H9 (cell line): ENCODE measurements around the gene E2F1. TPM values are rescaled to one million over a fixed set of nuclear protein-coding genes. Genes with fewer than 3 reads are reported as not detected.

ENCODE experiments used
- DNase-seq: peaks from one replicate; pipeline ENCODE4 v3.0.0-alpha.2; 2017
- H2AFZ ChIP-seq: one replicate; pipeline ENCODE4 v1.6.1; 2013; ENCODE audit warnings: mild to moderate bottlenecking, low read length, control low read depth, moderate library complexity
- H2AK5ac ChIP-seq: 2 replicates; pipeline ENCODE4 v1.6.1; 2013; ENCODE audit warnings: low read length, control low read depth, mixed read lengths; ENCODE audit not compliant: insufficient read length
- H2BK120ac ChIP-seq: one replicate; pipeline ENCODE4 v1.6.1; 2013; ENCODE audit warnings: low read depth, mild to moderate bottlenecking, low read length, control low read depth, inconsistent platforms; ENCODE audit not compliant: poor library complexity, severe bottlenecking
- H2BK12ac ChIP-seq: 2 replicates; pipeline ENCODE4 v1.6.1; 2013; ENCODE audit warnings: low read length, control low read depth, mixed read lengths, low read depth; ENCODE audit not compliant: insufficient read length
- H2BK15ac ChIP-seq: 2 replicates; pipeline ENCODE4 v1.6.1; 2013; ENCODE audit warnings: low read depth, low read length, control low read depth
- H2BK20ac ChIP-seq: one replicate; pipeline ENCODE4 v1.6.1; 2013; ENCODE audit warnings: low read depth, mild to moderate bottlenecking, low read length, control low read depth, inconsistent platforms; ENCODE audit not compliant: poor library complexity, severe bottlenecking
- H2BK5ac ChIP-seq: 2 replicates; pipeline ENCODE4 v1.6.1; 2013; ENCODE audit warnings: low read length, control low read depth, mixed read lengths; ENCODE audit not compliant: insufficient read length
- H3K14ac ChIP-seq: 2 replicates; pipeline ENCODE4 v1.6.1; 2013; ENCODE audit warnings: low read length, control low read depth; ENCODE audit not compliant: insufficient read depth
- H3K18ac ChIP-seq: 2 replicates; pipeline ENCODE4 v1.6.1; 2013; ENCODE audit warnings: low read depth, mild to moderate bottlenecking, mixed read lengths, low read length, control low read depth; ENCODE audit not compliant: insufficient read length
- H3K23ac ChIP-seq: 2 replicates; pipeline ENCODE4 v1.6.1; 2013; ENCODE audit warnings: low read length, control low read depth, mixed read lengths, low read depth; ENCODE audit not compliant: insufficient read length
- H3K23me2 ChIP-seq: 2 replicates; pipeline ENCODE4 v1.6.1; 2013; ENCODE audit warnings: low read depth, mild to moderate bottlenecking, mixed read lengths, low read length, control low read depth; ENCODE audit not compliant: insufficient read length, poor library complexity, severe bottlenecking
- H3K27ac ChIP-seq: 2 replicates; pipeline ENCODE4 v1.5.1; 2013; ENCODE audit warnings: low read length, control low read depth, mixed read lengths, low read depth; ENCODE audit not compliant: insufficient read length
- H3K27me3 ChIP-seq: 2 replicates; pipeline ENCODE4 v1.6.1; 2013; ENCODE audit warnings: low read length, control low read depth, inconsistent platforms; ENCODE audit not compliant: insufficient read depth
- H3K4ac ChIP-seq: 2 replicates; pipeline ENCODE4 v1.6.1; 2013; ENCODE audit warnings: low read depth, mild to moderate bottlenecking, control low read depth, inconsistent platforms, low read length, moderate library complexity
- H3K4me1 ChIP-seq: 2 replicates; pipeline ENCODE4 v1.6.1; 2013; ENCODE audit warnings: low read length, control low read depth, inconsistent platforms; ENCODE audit not compliant: insufficient read depth
- H3K4me2 ChIP-seq: 2 replicates; pipeline ENCODE4 v1.6.1; 2013; ENCODE audit warnings: low read length, control low read depth, mixed read lengths; ENCODE audit not compliant: insufficient read length, insufficient read depth
- H3K56ac ChIP-seq: 2 replicates; pipeline ENCODE4 v1.6.1; 2013; ENCODE audit warnings: low read depth, mild to moderate bottlenecking, mixed read lengths, low read length, control low read depth; ENCODE audit not compliant: insufficient read length
- H3K79me1 ChIP-seq: 2 replicates; pipeline ENCODE4 v1.6.1; 2013; ENCODE audit warnings: low read depth, mild to moderate bottlenecking, moderate library complexity, low read length, control low read depth, inconsistent platforms; ENCODE audit not compliant: insufficient read depth, poor library complexity, severe bottlenecking
- H3K79me2 ChIP-seq: 2 replicates; pipeline ENCODE4 v1.6.1; 2013; ENCODE audit warnings: low read length, control low read depth, inconsistent platforms; ENCODE audit not compliant: insufficient read depth
- H3K9ac ChIP-seq: 2 replicates; pipeline ENCODE4 v1.6.1; 2013; ENCODE audit warnings: low read length, control low read depth, mixed read lengths; ENCODE audit not compliant: insufficient read length; ENCODE audit errors: extremely low read depth
- H3K9me3 ChIP-seq: one replicate; pipeline ENCODE4 v1.6.1; 2013; ENCODE audit warnings: low read depth, low read length, inconsistent platforms; ENCODE audit not compliant: control insufficient read depth
- H3T11ph ChIP-seq: one replicate; pipeline ENCODE4 v1.6.1; 2013; ENCODE audit warnings: mild to moderate bottlenecking, low read length, control low read depth, inconsistent platforms
- H4K20me1 ChIP-seq: one replicate; pipeline ENCODE4 v1.6.1; 2013; ENCODE audit not compliant: control insufficient read depth, insufficient read length, insufficient read depth
- H4K5ac ChIP-seq: 2 replicates; pipeline ENCODE4 v1.6.1; 2013; ENCODE audit warnings: low read depth, mild to moderate bottlenecking, mixed read lengths, low read length, control low read depth; ENCODE audit not compliant: insufficient read length
- H4K8ac ChIP-seq: replicated peaks from 2 replicates; pipeline ENCODE4 v1.6.1; 2013; ENCODE audit warnings: low read length, control low read depth, mixed read lengths, low read depth; ENCODE audit not compliant: insufficient read length
- H4K91ac ChIP-seq: 2 replicates; pipeline ENCODE4 v1.6.1; 2013; ENCODE audit warnings: low read depth, mild to moderate bottlenecking, moderate library complexity, mixed read lengths, low read length, control low read depth; ENCODE audit not compliant: insufficient read length
- H3K27ac Mint-ChIP-seq, 3 experiments: 2 replicates in 2 of 3; 3 replicates in 1 of 3; pipeline ENCODE4 v1.8.0; 2020 to 2021; ENCODE audit warnings: mixed read lengths in 3 of 3, mild to moderate bottlenecking in 1 of 3, moderate library complexity in 1 of 3
- H3K27me3 Mint-ChIP-seq: 2 replicates; pipeline ENCODE4 v1.8.0; 2021; ENCODE audit warnings: low read depth, mild to moderate bottlenecking, moderate library complexity, mixed read lengths
- H3K36me3 Mint-ChIP-seq, 3 experiments: 2 replicates in 2 of 3; 3 replicates in 1 of 3; pipeline ENCODE4 v1.8.0; 2020 to 2021; ENCODE audit warnings: low read depth in 3 of 3, mixed read lengths in 3 of 3; ENCODE audit not compliant: insufficient read depth in 1 of 3
- H3K4me1 Mint-ChIP-seq, 2 experiments: 2 replicates each; pipeline ENCODE4 v1.8.0; 2020; ENCODE audit warnings: mixed read lengths in 2 of 2
- H3K4me3 Mint-ChIP-seq, 2 experiments: 2 replicates in 1 of 2; 3 replicates in 1 of 2; pipeline ENCODE4 v1.8.0; 2020 to 2021; ENCODE audit warnings: mild to moderate bottlenecking in 2 of 2, mixed read lengths in 2 of 2, moderate library complexity in 1 of 2
- H3K9me3 Mint-ChIP-seq, 2 experiments: 2 replicates in 1 of 2; 3 replicates in 1 of 2; pipeline ENCODE4 v1.8.0; 2020; ENCODE audit warnings: mild to moderate bottlenecking in 2 of 2, mixed read lengths in 2 of 2, moderate library complexity in 1 of 2
- WGBS: extraction: QIAGEN DNeasy Blood & Tissue Kit; methylation state at CpG from one replicate; pipeline ENCODE4 v1.1.7; 2013; ENCODE audit warnings: missing lambda C conversion rate, low lambda C conversion rate, mixed read lengths; ENCODE audit not compliant: insufficient read length; ENCODE audit errors: extremely low coverage; 5-methylcytosine and 5-hydroxymethylcytosine counted together
- total RNA-seq: library from RNA; stranded (reverse); gene quantifications from 2 replicates; pipeline ENCODE4 v1.2.1, GENCODE V29; 2021
- TF ChIP-seq, protein P1 (sequence below): fragments of 200-600 bp; sonication (generic); conservative IDR thresholded peaks from 3 replicates; pipeline ENCODE4 v1.8.0; 2021; ENCODE audit warnings: antibody characterized with exemption, mild to moderate bottlenecking

E2F1 gene
- total RNA-seq, 1 experiment from 2014 or later: 58.7 TPM

DNA sequence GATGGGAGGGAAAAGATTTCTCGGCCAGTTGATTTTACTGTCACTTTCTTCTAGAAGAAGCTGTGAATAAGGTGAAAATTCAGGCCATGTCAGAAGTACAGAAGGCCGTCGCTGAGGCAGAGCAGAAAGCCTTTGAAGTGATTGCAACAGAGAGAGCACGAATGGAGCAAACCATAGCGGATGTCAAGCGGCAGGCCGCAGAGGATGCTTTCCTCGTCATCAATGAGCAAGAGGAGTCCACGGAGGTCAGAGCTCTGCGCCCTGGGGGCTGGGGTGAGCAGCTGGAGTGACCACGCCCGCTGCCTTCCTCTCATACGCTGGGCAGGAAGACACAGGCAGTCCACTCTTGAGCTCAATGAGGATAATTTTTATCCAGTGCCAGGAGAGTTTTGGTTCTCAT lies 45.9 kb downstream of the E2F1 start:
- no peak for DNase-seq
- no peak overlapping the region for H3K9ac ChIP-seq
- Mint-ChIP-seq H3K27me3 (no peaks in the 10 kb centered on the region), H3K27ac (no peak overlapping the region), H3K9me3 (no peaks in the 10 kb centered on the region), H3K4me3 (no peak overlapping the region), H3K4me1 (no peaks in the 10 kb centered on the region), H3K36me3 (peaks cover 9 to 75% (median 55%) of the 10 kb centered on the region in 3 experiments; a peak in 6 of 7 replicates)
- no peak overlapping the region for H2BK120ac ChIP-seq
- H2AFZ ChIP-seq: no peak overlapping the region
- no peak overlapping the region for H3K27ac ChIP-seq
- H2BK5ac ChIP-seq: no peak overlapping the region
- no peak overlapping the region for H4K5ac ChIP-seq
- H3T11ph ChIP-seq: no peak overlapping the region
- no peak overlapping the region for H3K18ac ChIP-seq
- no peaks in the 10 kb centered on the region for H3K27me3 ChIP-seq
- H3K23ac ChIP-seq: no peak overlapping the region
- no peak overlapping the region for H2BK20ac ChIP-seq
- TF ChIP-seq, protein P1, sequence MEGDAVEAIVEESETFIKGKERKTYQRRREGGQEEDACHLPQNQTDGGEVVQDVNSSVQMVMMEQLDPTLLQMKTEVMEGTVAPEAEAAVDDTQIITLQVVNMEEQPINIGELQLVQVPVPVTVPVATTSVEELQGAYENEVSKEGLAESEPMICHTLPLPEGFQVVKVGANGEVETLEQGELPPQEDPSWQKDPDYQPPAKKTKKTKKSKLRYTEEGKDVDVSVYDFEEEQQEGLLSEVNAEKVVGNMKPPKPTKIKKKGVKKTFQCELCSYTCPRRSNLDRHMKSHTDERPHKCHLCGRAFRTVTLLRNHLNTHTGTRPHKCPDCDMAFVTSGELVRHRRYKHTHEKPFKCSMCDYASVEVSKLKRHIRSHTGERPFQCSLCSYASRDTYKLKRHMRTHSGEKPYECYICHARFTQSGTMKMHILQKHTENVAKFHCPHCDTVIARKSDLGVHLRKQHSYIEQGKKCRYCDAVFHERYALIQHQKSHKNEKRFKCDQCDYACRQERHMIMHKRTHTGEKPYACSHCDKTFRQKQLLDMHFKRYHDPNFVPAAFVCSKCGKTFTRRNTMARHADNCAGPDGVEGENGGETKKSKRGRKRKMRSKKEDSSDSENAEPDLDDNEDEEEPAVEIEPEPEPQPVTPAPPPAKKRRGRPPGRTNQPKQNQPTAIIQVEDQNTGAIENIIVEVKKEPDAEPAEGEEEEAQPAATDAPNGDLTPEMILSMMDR: no peak
- no peak overlapping the region for H4K91ac ChIP-seq
- no peak overlapping the region for H2BK12ac ChIP-seq
- H3K4ac ChIP-seq: no peak overlapping the region
- no peak overlapping the region for H3K4me2 ChIP-seq
- no peak overlapping the region for H4K8ac ChIP-seq
- no peaks in the 10 kb centered on the region for H3K79me2 ChIP-seq
- H3K14ac ChIP-seq: no peak overlapping the region
- no peak overlapping the region for H2BK15ac ChIP-seq
- no peak overlapping the region for H3K56ac ChIP-seq
- H3K23me2 ChIP-seq: no peaks in the 10 kb centered on the region
- no peaks in the 10 kb centered on the region for H3K9me3 ChIP-seq
- H4K20me1 ChIP-seq: no peaks in the 10 kb centered on the region
- no peaks in the 10 kb centered on the region for H3K4me1 ChIP-seq
- no peak overlapping the region for H2AK5ac ChIP-seq
- no peaks in the 10 kb centered on the region for H3K79me1 ChIP-seq
- WGBS: no CpG with 5 or more reads among the region's 13 CpGs
